Psoas muscle (tissue), 8 donors: ENCODE measurements around the gene ATOSA. TPM values are rescaled to one million over a fixed set of nuclear protein-coding genes. Genes with fewer than 3 reads are reported as not detected.

ENCODE experiments used
- ATAC-seq, 4 donors: fragments of 200-7000 bp; cut with Tn5 transposase; one replicate each; pipeline ENCODE4 v1.9.1; 2020; ENCODE audit warnings: moderate library complexity in 3 of 4, mild to moderate bottlenecking in 2 of 4
- DNase-seq, 2 donors: peaks; one replicate each; pipeline ENCODE4 v3.0.0-alpha.2; 2020
- H3K27ac ChIP-seq: fragments of 200-600 bp; one replicate; pipeline ENCODE4 v1.8.0; 2022
- H3K27me3 ChIP-seq, 3 donors: fragments of 200-600 bp in 1 of 3; one replicate each; pipeline versions ENCODE4 v1.6.1 to v1.8.0; 2013 to 2022; ENCODE audit warnings: low read length in 2 of 3, mild to moderate bottlenecking in 2 of 3, moderate library complexity in 1 of 3; ENCODE audit not compliant: insufficient read depth in 3 of 3
- H3K36me3 ChIP-seq, 2 donors: fragments of 200-600 bp in 1 of 2; one replicate each; pipeline versions ENCODE4 v1.6.1 to v1.8.0; 2013 to 2022; ENCODE audit warnings: low read depth in 1 of 2, mild to moderate bottlenecking in 1 of 2, moderate library complexity in 1 of 2; ENCODE audit not compliant: insufficient read depth in 1 of 2
- H3K4me1 ChIP-seq: fragments of 200-600 bp; one replicate; pipeline ENCODE4 v1.8.0; 2022
- H3K4me3 ChIP-seq: fragments of 200-600 bp; one replicate; pipeline ENCODE4 v1.8.0; 2022; ENCODE audit warnings: mild to moderate bottlenecking
- H3K9me3 ChIP-seq: fragments of 200-600 bp; one replicate; pipeline ENCODE4 v1.8.0; 2022
- WGBS, 3 donors: extraction: QIAGEN DNeasy Blood & Tissue Kit; methylation state at CpG; one replicate each; pipeline versions ENCODE4 v1.1.6 to v1.1.7; 2013; 5-methylcytosine and 5-hydroxymethylcytosine counted together
- intact Hi-C, 2 donors: fragments of 100-400 bp; cut with DNase I; formaldehyde crosslinking; loops; one replicate each; pipeline versions ENCODE4 v1.11.0 to v1.14.2; 2022
- long read RNA-seq, 2 donors: library from polyadenylated mRNA; unstranded; transcript quantifications; one replicate each; pipeline ENCODE4 v2.0.0, GENCODE V29; 2021
- polyA plus RNA-seq, 3 donors: library from polyadenylated mRNA; stranded (reverse); fragments of 200-250 nt; gene quantifications; one replicate each; pipeline ENCODE4 v1.2.3, GENCODE V29; 2013
- total RNA-seq, 4 donors: library from RNA; stranded (reverse); fragmentation: NEBNext Ultra II Directional in 2 of 4; extraction: Animal tissue kit (Norgen Biotek cat#: 25700) in 2 of 4; gene quantifications; one replicate each; pipeline versions ENCODE4 v1.2.1 to v1.2.4, GENCODE V29; 2021 to 2023
- TF ChIP-seq, protein P1 (sequence below): fragments of 200-600 bp; IDR thresholded peaks from one replicate; pipeline ENCODE4 v1.8.0; 2022; ENCODE audit warnings: antibody characterized with exemption
- donor health status: healthy with polysubstance abuse.
- donor health status: DM: no; HTN: no; CAD: no; lungs with moderate emphysema.
- donor health status: Bipolar disorder and iron deficiency.
- donor health status: healthy.
- donor health status: DM: yes; HTN: yes; CAD: no.
- donor health status: DM: no; HTN: no; CAD: no.
- donor health status: DM: no; HTN: no; CAD: no.
- donor health status: DM: yes; HTN: yes; CAD: no.

Gene ATOSA, protein sequence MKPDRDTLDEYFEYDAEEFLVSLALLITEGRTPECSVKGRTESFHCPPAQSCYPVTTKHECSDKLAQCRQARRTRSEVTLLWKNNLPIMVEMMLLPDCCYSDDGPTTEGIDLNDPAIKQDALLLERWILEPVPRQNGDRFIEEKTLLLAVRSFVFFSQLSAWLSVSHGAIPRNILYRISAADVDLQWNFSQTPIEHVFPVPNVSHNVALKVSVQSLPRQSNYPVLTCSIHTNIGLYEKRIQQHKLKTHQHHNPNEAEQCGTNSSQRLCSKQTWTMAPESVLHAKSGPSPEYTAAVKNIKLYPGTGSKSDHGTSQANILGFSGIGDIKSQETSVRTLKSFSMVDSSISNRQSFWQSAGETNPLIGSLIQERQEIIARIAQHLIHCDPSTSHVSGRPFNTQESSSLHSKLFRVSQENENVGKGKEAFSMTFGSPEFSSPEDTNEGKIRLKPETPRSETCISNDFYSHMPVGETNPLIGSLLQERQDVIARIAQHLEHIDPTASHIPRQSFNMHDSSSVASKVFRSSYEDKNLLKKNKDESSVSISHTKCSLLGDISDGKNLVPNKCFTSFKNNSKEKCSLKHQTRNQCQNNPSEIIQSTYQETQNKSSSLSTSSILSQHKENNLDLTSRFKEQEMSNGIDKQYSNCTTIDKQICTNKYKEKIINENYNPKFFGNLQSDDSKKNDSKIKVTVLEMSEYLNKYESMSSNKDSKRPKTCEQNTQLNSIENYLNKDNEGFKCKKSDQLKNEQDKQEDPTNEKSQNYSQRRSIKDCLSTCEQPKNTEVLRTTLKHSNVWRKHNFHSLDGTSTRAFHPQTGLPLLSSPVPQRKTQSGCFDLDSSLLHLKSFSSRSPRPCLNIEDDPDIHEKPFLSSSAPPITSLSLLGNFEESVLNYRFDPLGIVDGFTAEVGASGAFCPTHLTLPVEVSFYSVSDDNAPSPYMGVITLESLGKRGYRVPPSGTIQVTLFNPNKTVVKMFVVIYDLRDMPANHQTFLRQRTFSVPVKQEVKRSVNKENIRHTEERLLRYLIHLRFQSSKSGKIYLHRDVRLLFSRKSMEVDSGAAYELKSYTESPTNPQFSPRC
- total RNA-seq (10 to 100 TPM; 45.5 to 71.7 (median 57.6) TPM), polyA plus RNA-seq (100 to 1,000 TPM in 1 of 3 donors, 10 to 100 TPM in 1, 1 to 10 TPM in 1; 9.8 to 129 (median 67.6) TPM)
- long read RNA-seq, donor 1, partial matches to known transcripts = 8 of 12 reads
- long read RNA-seq, donor 1, other reads (novel, unspliced or antisense) = 4 of 12 reads
- long read RNA-seq, donor 2, transcript FAM214A-208 (3 exons, 2,993 nt) = major isoform, 5 of 29 reads
- long read RNA-seq, donor 2, partial matches to known transcripts = 9 of 29 reads
- long read RNA-seq, donor 2, other reads (novel, unspliced or antisense) = 14 of 29 reads

GRCh38 chr15:52679232-52680040, at the start of gene ATOSA:
TSS of gene ATOSA (minus strand) at chr15:52679388. CDS start at chr15:52678021, 1,367 bp downstream.
- H3K27ac ChIP-seq = peak within 1 kb of the TSS; percentile 99
- H3K4me3 ChIP-seq = peak within 1 kb of the TSS; percentile 93
- peaks cover 30% of the 10 kb centered on the region for H3K4me1 ChIP-seq
- DNase-seq (peak; percentile 91 to 96), ATAC-seq (peak; percentile 89 to 93 (median 90))
- intact Hi-C loops = loop anchor here (2.0 to 5.0 kb wide), 3 partner anchors 27 to 48 kb away; no protein-coding TSS in a partner anchor
- H3K27me3 ChIP-seq = no peaks in the 10 kb centered on the region
- TF ChIP-seq, protein P1, sequence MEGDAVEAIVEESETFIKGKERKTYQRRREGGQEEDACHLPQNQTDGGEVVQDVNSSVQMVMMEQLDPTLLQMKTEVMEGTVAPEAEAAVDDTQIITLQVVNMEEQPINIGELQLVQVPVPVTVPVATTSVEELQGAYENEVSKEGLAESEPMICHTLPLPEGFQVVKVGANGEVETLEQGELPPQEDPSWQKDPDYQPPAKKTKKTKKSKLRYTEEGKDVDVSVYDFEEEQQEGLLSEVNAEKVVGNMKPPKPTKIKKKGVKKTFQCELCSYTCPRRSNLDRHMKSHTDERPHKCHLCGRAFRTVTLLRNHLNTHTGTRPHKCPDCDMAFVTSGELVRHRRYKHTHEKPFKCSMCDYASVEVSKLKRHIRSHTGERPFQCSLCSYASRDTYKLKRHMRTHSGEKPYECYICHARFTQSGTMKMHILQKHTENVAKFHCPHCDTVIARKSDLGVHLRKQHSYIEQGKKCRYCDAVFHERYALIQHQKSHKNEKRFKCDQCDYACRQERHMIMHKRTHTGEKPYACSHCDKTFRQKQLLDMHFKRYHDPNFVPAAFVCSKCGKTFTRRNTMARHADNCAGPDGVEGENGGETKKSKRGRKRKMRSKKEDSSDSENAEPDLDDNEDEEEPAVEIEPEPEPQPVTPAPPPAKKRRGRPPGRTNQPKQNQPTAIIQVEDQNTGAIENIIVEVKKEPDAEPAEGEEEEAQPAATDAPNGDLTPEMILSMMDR = no peak
- no peaks in the 10 kb centered on the region for H3K9me3 ChIP-seq
- peaks cover 0 to 31% of the 10 kb centered on the region in 2 donors for H3K36me3 ChIP-seq
- WGBS, 3 donors = 0 to 1% (median 0%) methylated on average over 45 to 54 of the region's 55 CpGs

DNA sequence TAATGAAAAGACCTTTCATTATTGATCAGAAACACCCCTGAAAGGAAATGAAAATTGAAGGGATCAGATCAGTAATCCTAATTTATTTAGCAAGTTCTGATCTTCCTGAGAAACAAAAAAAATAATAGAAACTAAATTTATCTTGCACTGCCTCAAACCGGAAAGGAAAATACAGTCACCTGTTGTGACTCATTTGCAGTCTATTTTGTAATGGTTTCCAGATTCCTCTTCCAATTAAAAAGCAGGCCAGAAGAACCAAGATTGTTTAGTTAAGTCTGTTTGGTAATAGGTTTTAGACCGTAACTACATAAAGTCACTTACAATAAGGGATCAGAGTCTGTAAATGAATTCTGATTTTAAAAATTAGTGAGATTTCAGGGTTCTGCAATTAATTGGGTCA, 49.7 kb upstream of the ATOSA start:
- H3K4me1 ChIP-seq = peaks cover 37% of the 10 kb centered on the region
- intact Hi-C loops = loop anchor here in 1 of 2 donors (5.0 kb wide), 1 partner anchor 47 kb away; no protein-coding TSS in a partner anchor
- no peaks in the 10 kb centered on the region for H3K36me3 ChIP-seq
- WGBS, 3 donors = 46 to 60% (median 53%) methylated on average over 2 of the region's 2 CpGs
- no peaks in the 10 kb centered on the region for H3K9me3 ChIP-seq
- TF ChIP-seq, protein P1 = no peak
- peak overlapping the region; percentile 78 for H3K27ac ChIP-seq
- no peaks in the 10 kb centered on the region for H3K27me3 ChIP-seq
- no peak overlapping the region for H3K4me3 ChIP-seq
- DNase-seq = no peak
- ATAC-seq = no peak

DNA sequence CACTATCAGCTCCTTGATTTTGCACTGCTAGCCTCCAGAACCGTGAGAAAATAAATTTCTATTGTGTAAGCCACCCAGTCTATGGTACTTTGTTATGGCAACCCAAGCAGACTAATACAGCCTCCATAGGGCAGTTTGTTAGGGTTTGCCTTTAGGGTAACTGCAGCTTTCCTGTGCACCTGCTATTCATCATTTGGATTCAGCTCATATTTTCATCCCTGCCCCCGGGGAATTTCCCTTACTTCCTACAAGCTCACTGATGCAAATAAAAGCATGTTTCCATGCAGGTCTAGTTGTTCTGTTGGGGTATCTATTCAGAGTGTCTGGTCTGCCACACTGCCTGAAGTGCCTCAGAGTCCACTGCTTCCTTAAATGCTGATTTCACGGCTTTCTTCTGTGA, 48.6 kb upstream of the ATOSA start:
- H3K4me3 ChIP-seq = no peak overlapping the region
- no peaks in the 10 kb centered on the region for H3K9me3 ChIP-seq
- TF ChIP-seq, protein P1 = no peak
- no peaks in the 10 kb centered on the region for H3K36me3 ChIP-seq
- no peak overlapping the region for H3K27ac ChIP-seq
- intact Hi-C loops = loop anchor here in 1 of 2 donors (5.0 kb wide), 1 partner anchor 46 kb away; no protein-coding TSS in a partner anchor
- WGBS, 3 donors = 72 to 76% (median 73%) methylated on average over 3 of the region's 3 CpGs
- H3K4me1 ChIP-seq = peaks cover 28% of the 10 kb centered on the region
- DNase-seq (no peak), ATAC-seq (no peak)
- H3K27me3 ChIP-seq = no peaks in the 10 kb centered on the region
